Body of pancreas (tissue), 4 donors: ENCODE data around the gene OR4E2. TPM values are rescaled to one million over a fixed set of nuclear protein-coding genes. Genes with fewer than 3 reads are reported as not detected.

Experiments used
- ATAC-seq: fragments of 150-250 bp; one replicate; pipeline ENCODE4 v1.9.1; 2016
- DNase-seq, 4 donors: peaks; one replicate each; pipeline ENCODE4 v3.0.0-alpha.2; 2019
- H3K27ac ChIP-seq, 4 donors: fragments of 200-600 bp; sonication (generic); 1 replicate in 3 of 4; 2 replicates in 1 of 4; pipeline versions ENCODE4 v1.5.1 to v1.6.1; 2016 to 2019; ENCODE audit warnings: mild to moderate bottlenecking in 1 of 4, mixed read lengths in 1 of 4, moderate library complexity in 1 of 4
- H3K27me3 ChIP-seq, 2 donors: fragments of 200-600 bp; sonication (generic); one replicate each; pipeline ENCODE4 v1.6.0; 2016; ENCODE audit warnings: mild to moderate bottlenecking in 1 of 2
- H3K36me3 ChIP-seq, 2 donors: fragments of 200-600 bp; sonication (generic); replicated peaks in 1 of 2; 2 replicates each; pipeline ENCODE4 v1.5.1; 2016; ENCODE audit warnings: low read depth in 2 of 2; ENCODE audit not compliant: insufficient read depth in 1 of 2
- H3K4me1 ChIP-seq: fragments of 200-600 bp; sonication (generic); one replicate; pipeline ENCODE4 v1.6.0; 2016
- H3K4me3 ChIP-seq, 2 donors: fragments of 200-600 bp; sonication (generic); 1 replicate in 1 of 2; 2 replicates in 1 of 2; pipeline ENCODE4 v1.5.1; 2016 to 2019
- H3K9me3 ChIP-seq, 3 donors: fragments of 200-600 bp; sonication (generic); 1 replicate in 2 of 3; 2 replicates in 1 of 3; pipeline ENCODE4 v1.5.1; 2016
- CTCF ChIP-seq, 7 experiments: fragments of 450-650 bp in 4 of 7; fragments of 200-600 bp in 3 of 7; sonication (generic) in 3 of 7; IDR thresholded peaks; one replicate each; pipeline ENCODE4 v1.5.1; 2016 to 2019; ENCODE audit warnings: antibody characterized with exemption in 7 of 7
- POLR2A ChIP-seq, 3 donors: fragments of 450-650 bp; IDR thresholded peaks; one replicate each; pipeline ENCODE4 v1.6.1; 2016; ENCODE audit warnings: antibody characterized with exemption in 3 of 3, mild to moderate bottlenecking in 2 of 3
- WGBS, 2 donors: methylation state at CpG; one replicate each; pipeline ENCODE4 v1.1.5; 2017; 5-methylcytosine and 5-hydroxymethylcytosine counted together
- intact Hi-C: fragments of 100-400 bp; cut with DNase I; formaldehyde crosslinking; loops from one replicate; pipeline ENCODE4 v1.15.1; 2023
- small RNA-seq: library from RNA; depleted of rRNA; stranded (forward); fragments of <200 nt; gene quantifications from one replicate; pipeline ENCODE3, GENCODE V24; 2016
- total RNA-seq, 2 donors: library from RNA; depleted of rRNA; stranded (reverse); fragments of >200 nt; gene quantifications; one replicate each; pipeline ENCODE4 v1.1.0, GENCODE V29; 2016

The OR4E2 gene
- total RNA-seq, 2 donors from 2014 or later, result not detected

DNA sequence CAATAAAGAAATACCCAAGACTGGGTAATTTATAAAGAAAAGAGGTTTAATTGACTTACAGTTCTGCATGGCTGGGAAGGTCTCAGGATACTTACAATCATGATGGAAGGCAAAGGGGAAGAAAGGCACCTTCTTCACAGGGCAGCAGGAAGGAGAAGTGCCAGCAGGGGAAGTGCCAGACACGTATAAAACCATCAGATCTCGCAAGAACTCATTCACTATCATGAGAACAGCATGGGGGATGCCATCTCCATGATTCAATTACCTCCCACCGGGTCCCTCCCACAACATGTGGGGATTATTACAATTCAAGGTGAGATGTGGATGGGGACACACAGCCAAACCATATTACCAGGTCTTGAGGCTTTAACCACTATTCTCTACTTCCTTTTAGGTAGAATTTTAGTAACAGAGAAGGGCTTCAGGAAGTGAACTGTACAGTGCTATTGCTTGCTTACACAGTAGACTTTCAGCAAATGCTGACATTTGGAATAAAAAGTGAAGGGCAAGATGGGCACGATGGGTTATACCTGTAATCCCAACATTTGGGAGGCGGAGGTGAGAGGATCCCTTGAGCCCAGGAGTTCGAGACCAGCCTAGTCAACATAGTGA is 60.8 kb downstream of the OR4E2 start:
- DNase-seq, result no peak
- Histone ChIP-seq H3K9me3 (no peaks in the 10 kb centered on the region), H3K4me1 (no peaks in the 10 kb centered on the region), H3K27me3 (no peaks in the 10 kb centered on the region), H3K27ac (no peak overlapping the region), H3K36me3 (no peaks in the 10 kb centered on the region), H3K4me3 (no peak overlapping the region)
- 42 to 52% methylated on average over 6 of the region's 6 CpGs for WGBS, 2 donors
- TF ChIP-seq POLR2A (IDR thresholded peaks at IDR 0.05) (no peak), CTCF (IDR thresholded peaks at IDR 0.05) (no peak)
- intact Hi-C loops, result no loop called here
- ATAC-seq, result no peak

Small RNA genes within 50 kb of the gene (small RNA-seq; reads per million reads assigned to genes)
- gene AC243972.3, result not detected

Other genes with a start within 250 kb of the OR4E2 start
- 10 to 100 TPM; 33.2 to 72.2 TPM for gene CHD8, start 197.7 kb upstream of the OR4E2 start, total RNA-seq
- 10 to 100 TPM; 13.5 to 15.6 TPM for gene RAB2B, start 176.9 kb upstream of the OR4E2 start, total RNA-seq
- 10 to 100 TPM; 13.2 to 31.6 TPM for gene TOX4, start 176.6 kb upstream of the OR4E2 start, total RNA-seq
- gene METTL3, start 142.5 kb upstream of the OR4E2 start, total RNA-seq, result 10 to 100 TPM; 49.8 to 69.2 TPM
- 1 to 10 TPM; 7.8 to 9.2 TPM for gene SALL2, start 127.5 kb upstream of the OR4E2 start, total RNA-seq
- not detected for gene OR10G3, start 73.8 kb upstream of the OR4E2 start, total RNA-seq
- gene OR10G2, start 18.9 kb upstream of the OR4E2 start, total RNA-seq, result not detected
- gene OR4E1, start 20.0 kb downstream of the OR4E2 start, total RNA-seq, result not detected